ENCODE results near the gene SORT1. TPM values are rescaled to one million over a fixed set of nuclear protein-coding genes. Genes with fewer than 3 reads are reported as not detected.

The SORT1 gene
- total RNA-seq, 2 experiments from 2014 or later, result 3.2 to 4.5 TPM

GRCh38 chr1:109369167-109369746 is 28.5 kb downstream of the SORT1 start:
- H3K27ac Mint-ChIP-seq, result no peak overlapping the region
- H3K36me3 Mint-ChIP-seq (ENCODE audit: low read depth), result peaks cover 10% of the 10 kb centered on the region
- DNase-seq, result no peak
- CTCF ChIA-PET, result no interaction called here
- peaks cover 35% of the 10 kb centered on the region for H3K27me3 Mint-ChIP-seq
- POLR2A ChIA-PET, result no interaction called here
- H3K4me1 Mint-ChIP-seq, result peaks cover 45% of the 10 kb centered on the region
- no peak overlapping the region for H3K4me3 Mint-ChIP-seq
- H3K9me3 Mint-ChIP-seq, result no peaks in the 10 kb centered on the region

- peaks cover 10% of the 10 kb centered on the region for H3K36me3 Mint-ChIP-seq (ENCODE audit: low read depth)
- H3K4me3 Mint-ChIP-seq, result no peak overlapping the region
- ChIA-PET CTCF (no interaction called here), POLR2A (no interaction called here)
- DNase-seq, result no peak
- H3K9me3 Mint-ChIP-seq, result no peaks in the 10 kb centered on the region
- peaks cover 43% of the 10 kb centered on the region for H3K27me3 Mint-ChIP-seq
- no peak overlapping the region for H3K27ac Mint-ChIP-seq
- H3K4me1 Mint-ChIP-seq, result peaks cover 39% of the 10 kb centered on the region
These were observed 29.3 kb downstream of the SORT1 start for GRCh38 chr1:109368464-109368863.

GRCh38 chr1:109367626-109368025 is 30.1 kb downstream of the SORT1 start:
- ChIA-PET POLR2A (no interaction called here), CTCF (no interaction called here)
- no peak for DNase-seq
- peaks cover 45% of the 10 kb centered on the region for H3K27me3 Mint-ChIP-seq
- no peaks in the 10 kb centered on the region for H3K9me3 Mint-ChIP-seq
- H3K4me3 Mint-ChIP-seq, result no peak overlapping the region
- peaks cover 32% of the 10 kb centered on the region for H3K4me1 Mint-ChIP-seq
- no peak overlapping the region for H3K27ac Mint-ChIP-seq
- H3K36me3 Mint-ChIP-seq (ENCODE audit: low read depth), result peaks cover 6% of the 10 kb centered on the region

- Mint-ChIP-seq H3K27ac (no peak overlapping the region), H3K4me3 (no peak overlapping the region), H3K9me3 (no peaks in the 10 kb centered on the region), H3K27me3 (peaks cover 51% of the 10 kb centered on the region), H3K4me1 (peaks cover 13% of the 10 kb centered on the region), H3K36me3 (ENCODE audit: low read depth) (peaks cover 3% of the 10 kb centered on the region)
- DNase-seq, result no peak
- POLR2A ChIA-PET, result no interaction called here
- CTCF ChIA-PET, result no interaction called here
These were observed 32.0 kb downstream of the SORT1 start for GRCh38 chr1:109365642-109366204.

- H3K36me3 Mint-ChIP-seq (ENCODE audit: low read depth), result no peaks in the 10 kb centered on the region
- no peak overlapping the region for H3K4me3 Mint-ChIP-seq
- no peak for DNase-seq
- H3K27ac Mint-ChIP-seq, result no peak overlapping the region
- peaks cover 53% of the 10 kb centered on the region for H3K27me3 Mint-ChIP-seq
- no peaks in the 10 kb centered on the region for H3K9me3 Mint-ChIP-seq
- H3K4me1 Mint-ChIP-seq, result no peaks in the 10 kb centered on the region
- POLR2A ChIA-PET, result interaction anchor here (0.6 kb wide), 1 partner anchor 39 kb away, joined by 3 read pairs; no protein-coding TSS in a partner anchor
- CTCF ChIA-PET, result no interaction called here
These were observed 36.1 kb downstream of the SORT1 start for GRCh38 chr1:109361649-109362048.

- ChIA-PET POLR2A (no interaction called here), CTCF (no interaction called here)
- Mint-ChIP-seq H3K4me3 (no peak overlapping the region), H3K4me1 (no peaks in the 10 kb centered on the region), H3K27me3 (peaks cover 50% of the 10 kb centered on the region), H3K27ac (no peak overlapping the region), H3K36me3 (ENCODE audit: low read depth) (no peaks in the 10 kb centered on the region), H3K9me3 (no peaks in the 10 kb centered on the region)
- DNase-seq, result no peak
These were observed 36.6 kb downstream of the SORT1 start for GRCh38 chr1:109361069-109361468.

GRCh38 chr1:109357616-109358015 is 40.1 kb downstream of the SORT1 start:
- no peak overlapping the region for H3K4me3 Mint-ChIP-seq
- H3K4me1 Mint-ChIP-seq, result peaks cover 19% of the 10 kb centered on the region
- ChIA-PET CTCF (no interaction called here), POLR2A (no interaction called here)
- DNase-seq, result no peak
- H3K27ac Mint-ChIP-seq, result no peak overlapping the region
- no peaks in the 10 kb centered on the region for H3K9me3 Mint-ChIP-seq
- peaks cover 31% of the 10 kb centered on the region for H3K27me3 Mint-ChIP-seq
- no peaks in the 10 kb centered on the region for H3K36me3 Mint-ChIP-seq (ENCODE audit: low read depth)

GRCh38 chr1:109356915-109357314 is 40.8 kb downstream of the SORT1 start:
- ChIA-PET POLR2A (no interaction called here), CTCF (no interaction called here)
- Mint-ChIP-seq H3K4me3 (no peak overlapping the region), H3K27ac (no peak overlapping the region), H3K27me3 (peaks cover 30% of the 10 kb centered on the region), H3K4me1 (peaks cover 26% of the 10 kb centered on the region), H3K36me3 (ENCODE audit: low read depth) (no peaks in the 10 kb centered on the region), H3K9me3 (no peaks in the 10 kb centered on the region)
- no peak for DNase-seq

- H3K9me3 Mint-ChIP-seq, result no peaks in the 10 kb centered on the region
- peaks cover 30% of the 10 kb centered on the region for H3K27me3 Mint-ChIP-seq
- no peaks in the 10 kb centered on the region for H3K36me3 Mint-ChIP-seq (ENCODE audit: low read depth)
- ChIA-PET POLR2A (no interaction called here), CTCF (no interaction called here)
- DNase-seq, result no peak
- H3K27ac Mint-ChIP-seq, result no peak overlapping the region
- peaks cover 30% of the 10 kb centered on the region for H3K4me1 Mint-ChIP-seq
- no peak overlapping the region for H3K4me3 Mint-ChIP-seq
These were observed 41.2 kb downstream of the SORT1 start for GRCh38 chr1:109356505-109356904.

- H3K4me3 Mint-ChIP-seq, result no peak overlapping the region
- no peaks in the 10 kb centered on the region for H3K36me3 Mint-ChIP-seq (ENCODE audit: low read depth)
- no peak overlapping the region for H3K27ac Mint-ChIP-seq
- peaks cover 30% of the 10 kb centered on the region for H3K4me1 Mint-ChIP-seq
- ChIA-PET POLR2A (interaction anchor here (0.6 to 1.4 kb wide), 2 partner anchors 11 to 631 kb away, joined by 3 read pairs; no protein-coding TSS in a partner anchor), CTCF (interaction anchor here (1.1 kb wide), 1 partner anchor 178 kb away, joined by 3 read pairs; no protein-coding TSS in a partner anchor)
- DNase-seq, result no peak
- no peaks in the 10 kb centered on the region for H3K9me3 Mint-ChIP-seq
- H3K27me3 Mint-ChIP-seq, result peaks cover 24% of the 10 kb centered on the region
These were observed 42.8 kb downstream of the SORT1 start for GRCh38 chr1:109354929-109355328.

- Mint-ChIP-seq H3K36me3 (ENCODE audit: low read depth) (no peaks in the 10 kb centered on the region), H3K27me3 (peaks cover 10% of the 10 kb centered on the region), H3K4me1 (peaks cover 43% of the 10 kb centered on the region), H3K9me3 (no peaks in the 10 kb centered on the region), H3K27ac (no peak overlapping the region), H3K4me3 (no peak overlapping the region)
- no peak for DNase-seq
- ChIA-PET CTCF (no interaction called here), POLR2A (no interaction called here)
These were observed 46.3 kb downstream of the SORT1 start for GRCh38 chr1:109351457-109351856.

- CTCF ChIA-PET, result interaction anchor here (1.6 kb wide), 1 partner anchor 71 kb away, joined by 3 read pairs; no protein-coding TSS in a partner anchor
- H3K4me1 Mint-ChIP-seq, result peaks cover 43% of the 10 kb centered on the region
- H3K36me3 Mint-ChIP-seq (ENCODE audit: low read depth), result no peaks in the 10 kb centered on the region
- H3K4me3 Mint-ChIP-seq, result no peak overlapping the region
- no peaks in the 10 kb centered on the region for H3K9me3 Mint-ChIP-seq
- POLR2A ChIA-PET, result no interaction called here
- no peak for DNase-seq
- H3K27ac Mint-ChIP-seq, result no peak overlapping the region
- H3K27me3 Mint-ChIP-seq, result peaks cover 10% of the 10 kb centered on the region
These were observed 47.1 kb downstream of the SORT1 start for GRCh38 chr1:109350655-109351054.

GRCh38 chr1:109350182-109350581 is 47.5 kb downstream of the SORT1 start:
- Mint-ChIP-seq H3K27ac (no peak overlapping the region), H3K4me3 (no peak overlapping the region), H3K4me1 (peaks cover 43% of the 10 kb centered on the region), H3K27me3 (peaks cover 10% of the 10 kb centered on the region), H3K9me3 (no peaks in the 10 kb centered on the region), H3K36me3 (ENCODE audit: low read depth) (no peaks in the 10 kb centered on the region)
- POLR2A ChIA-PET, result no interaction called here
- CTCF ChIA-PET, result interaction anchor here (1.6 kb wide), 1 partner anchor 70 kb away, joined by 3 read pairs; no protein-coding TSS in a partner anchor
- no peak for DNase-seq

GRCh38 chr1:109347511-109347910 is 50.2 kb downstream of the SORT1 start:
- Mint-ChIP-seq H3K4me1 (peaks cover 23% of the 10 kb centered on the region), H3K27ac (no peak overlapping the region), H3K36me3 (ENCODE audit: low read depth) (no peaks in the 10 kb centered on the region), H3K27me3 (peaks cover 14% of the 10 kb centered on the region), H3K9me3 (no peaks in the 10 kb centered on the region), H3K4me3 (no peak overlapping the region)
- POLR2A ChIA-PET, result no interaction called here
- CTCF ChIA-PET, result no interaction called here
- DNase-seq, result no peak

Data from activated CD4-positive, alpha-beta memory T cell treated with anti-CD3 and anti-CD28 coated beads, Interleukin-2, amount 10 ng/mL, durations not matched to agents 7 days and 5 days (primary cell).